ENCODE results near the gene CARD9.

CARD9 gene

DNA sequence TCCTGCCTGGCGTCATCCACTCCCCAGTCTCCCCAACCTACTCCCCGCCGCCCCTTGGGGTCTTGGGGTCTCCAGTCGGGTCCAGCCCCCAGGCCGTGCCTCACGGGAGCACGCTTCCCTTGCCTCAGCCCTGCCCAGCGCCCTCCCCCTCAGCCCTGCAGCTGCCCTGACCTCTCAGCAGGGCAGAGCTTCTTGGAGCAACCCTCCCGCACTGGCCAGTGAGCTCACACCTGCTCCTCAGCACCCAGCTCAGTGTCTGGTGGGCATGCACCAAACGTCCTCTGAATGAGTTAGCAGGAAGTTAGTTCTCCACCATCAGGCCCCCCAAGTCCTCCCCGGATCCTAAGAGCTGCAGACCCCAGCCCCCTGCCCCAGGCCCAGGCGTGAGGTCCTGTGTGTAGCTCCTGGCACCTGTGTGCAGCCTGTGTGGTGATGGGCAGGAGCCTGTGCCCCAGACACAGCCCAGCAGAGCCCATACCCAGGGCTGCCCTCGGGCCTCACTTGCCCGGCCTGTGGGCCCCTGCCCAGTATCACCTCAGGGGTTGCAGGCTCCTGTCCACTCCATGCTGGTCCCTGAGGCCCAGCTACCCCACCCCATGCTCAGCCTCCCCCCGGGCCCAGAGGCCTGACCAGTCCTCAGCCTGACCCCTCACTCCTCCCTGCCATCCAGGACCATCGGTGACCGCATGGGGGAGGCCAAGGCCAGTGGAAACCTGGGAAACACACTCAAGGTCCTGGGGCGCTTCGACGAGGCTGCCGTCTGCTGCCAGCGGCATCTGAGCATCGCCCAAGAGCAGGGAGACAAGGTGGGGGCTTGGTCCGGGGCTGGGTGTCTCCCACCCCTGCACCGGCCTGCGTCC is 37.9 kb downstream of the CARD9 start:
- no peak for DNase-seq (ENCODE audit: low spot score)

DNA sequence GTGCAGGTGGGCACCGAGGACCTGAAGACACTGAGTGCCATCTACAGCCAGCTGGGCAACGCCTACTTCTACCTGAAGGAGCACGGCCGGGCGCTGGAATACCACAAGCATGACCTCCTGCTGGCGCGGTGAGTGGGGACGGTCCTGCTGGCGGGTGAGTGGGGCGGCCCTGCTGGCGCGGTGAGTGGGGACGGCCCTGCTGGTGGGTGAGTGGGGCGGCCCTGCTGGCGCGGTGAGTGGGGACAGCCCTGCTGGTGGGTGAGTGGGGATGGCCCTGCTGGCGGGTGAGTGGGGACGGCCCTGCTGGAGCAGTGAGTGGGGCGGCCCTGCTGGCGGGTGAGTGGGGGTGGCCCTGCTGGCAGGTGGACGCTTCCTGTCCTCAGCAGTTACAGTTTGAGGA is 38.9 kb downstream of the CARD9 start:
- DNase-seq (ENCODE audit: low spot score): no peak

DNA sequence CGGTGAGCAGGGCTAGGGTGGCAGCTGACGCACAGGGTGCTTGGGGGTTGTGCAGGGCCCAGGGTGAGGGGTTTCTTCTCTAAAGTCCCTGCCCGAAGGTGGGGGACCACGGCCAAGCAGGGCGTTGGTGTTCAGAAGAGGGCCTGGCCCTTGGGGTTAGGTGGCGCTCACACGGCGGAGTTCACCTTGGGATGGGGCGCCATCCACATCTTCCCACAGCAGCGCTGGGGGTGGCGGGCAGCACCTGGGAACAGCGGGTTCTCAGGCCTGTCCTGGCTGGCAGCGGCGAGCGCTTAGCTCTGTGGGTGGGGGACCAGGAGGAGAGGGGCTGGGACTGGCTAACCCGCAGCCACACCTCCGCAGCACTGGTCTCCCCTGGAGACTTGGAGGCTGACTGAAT is 40.0 kb downstream of the CARD9 start:
- DNase-seq (ENCODE audit: low spot score): no peak

DNA sequence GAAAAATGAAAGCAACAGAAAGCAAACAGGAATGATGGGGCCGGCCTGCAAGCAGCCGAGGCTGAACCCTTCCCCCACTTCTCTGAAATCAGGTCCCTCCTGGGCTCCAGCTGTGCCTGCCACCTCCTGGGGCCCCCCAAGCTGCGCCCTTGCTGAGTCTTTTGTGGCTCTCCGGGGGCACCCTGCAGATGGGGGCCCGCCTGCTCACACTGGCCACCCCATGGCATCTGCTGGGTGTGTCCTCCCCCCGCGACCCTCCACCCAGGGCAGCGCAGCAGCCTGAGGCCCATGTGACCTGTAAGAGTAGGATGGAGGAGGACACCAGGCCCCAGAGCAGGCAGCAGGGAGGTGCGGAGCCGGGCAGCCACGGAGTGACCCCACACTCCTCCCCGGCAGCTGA is 40.4 kb downstream of the CARD9 start:
- no peak for DNase-seq (ENCODE audit: low spot score)

DNA sequence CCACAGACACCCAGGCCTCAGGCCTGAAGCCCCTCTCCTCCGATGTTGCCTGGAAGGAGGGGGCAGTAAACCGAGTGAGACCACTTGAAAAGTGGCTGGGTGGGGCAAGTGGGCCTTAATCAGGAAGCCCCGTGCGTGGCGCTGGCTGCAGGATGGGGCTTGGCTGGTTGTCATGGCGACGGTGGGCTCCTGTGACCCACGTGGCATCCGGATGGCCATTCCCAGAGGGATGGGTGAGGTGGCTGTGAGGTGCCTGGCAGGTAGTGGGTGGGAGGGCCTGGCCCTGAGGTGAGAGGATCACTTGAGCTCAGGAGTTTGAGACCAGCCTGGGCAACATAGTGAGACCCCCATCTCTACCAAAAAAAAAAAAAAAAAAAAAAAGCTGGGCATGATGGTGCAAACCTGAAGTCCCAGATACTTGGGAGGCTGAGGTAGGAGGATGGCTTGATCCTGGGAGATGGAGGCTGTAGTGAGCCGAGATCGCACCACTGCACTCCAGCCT is 40.9 kb downstream of the CARD9 start:
- DNase-seq (ENCODE audit: low spot score): no peak

DNA sequence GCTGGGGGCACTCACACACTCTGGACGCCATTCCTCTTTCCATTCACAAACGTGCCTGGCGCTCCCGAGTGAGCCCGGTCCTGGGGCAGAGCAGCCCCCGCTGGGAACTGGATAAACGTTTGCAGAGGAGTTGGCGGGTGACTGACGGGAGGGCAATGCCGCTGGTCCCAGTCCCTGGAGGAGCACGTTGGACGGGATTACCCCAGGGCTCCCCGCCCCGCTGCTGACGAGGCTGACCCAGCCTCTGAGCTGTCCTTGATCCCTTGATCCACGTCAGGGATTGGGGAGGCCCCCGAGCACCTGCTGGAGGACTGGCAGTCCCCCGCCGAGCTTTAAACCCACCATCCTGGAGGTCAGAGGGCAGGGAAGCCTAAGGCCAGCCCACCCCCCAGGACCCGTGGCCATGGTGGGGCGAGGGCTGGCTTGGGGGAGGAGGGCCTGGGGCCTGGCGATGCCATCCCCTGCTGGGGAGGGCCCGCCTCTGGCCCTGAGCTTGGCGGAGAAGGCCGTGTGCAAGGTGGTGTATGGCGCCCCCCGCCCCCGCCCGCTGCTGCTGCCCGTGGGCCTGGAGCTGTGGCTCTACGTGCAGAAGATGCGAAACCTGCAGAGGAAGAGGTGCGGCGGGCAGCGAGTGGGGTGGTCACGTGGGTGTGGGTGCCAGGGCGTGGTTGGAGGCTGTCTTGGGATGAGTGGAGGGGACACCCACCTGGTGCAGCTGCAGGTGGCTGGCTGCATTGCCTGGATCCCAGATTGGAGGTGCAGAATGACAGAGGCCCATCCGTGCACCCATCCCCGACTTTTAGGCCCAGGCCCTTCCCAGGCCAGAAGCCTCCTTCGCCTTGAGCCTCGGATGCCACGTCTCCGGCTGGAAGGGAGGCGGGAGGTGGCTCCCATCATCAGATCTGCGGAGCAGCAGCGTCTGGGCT is 41.6 kb downstream of the CARD9 start:
- DNase-seq (ENCODE audit: low spot score): no peak

DNA sequence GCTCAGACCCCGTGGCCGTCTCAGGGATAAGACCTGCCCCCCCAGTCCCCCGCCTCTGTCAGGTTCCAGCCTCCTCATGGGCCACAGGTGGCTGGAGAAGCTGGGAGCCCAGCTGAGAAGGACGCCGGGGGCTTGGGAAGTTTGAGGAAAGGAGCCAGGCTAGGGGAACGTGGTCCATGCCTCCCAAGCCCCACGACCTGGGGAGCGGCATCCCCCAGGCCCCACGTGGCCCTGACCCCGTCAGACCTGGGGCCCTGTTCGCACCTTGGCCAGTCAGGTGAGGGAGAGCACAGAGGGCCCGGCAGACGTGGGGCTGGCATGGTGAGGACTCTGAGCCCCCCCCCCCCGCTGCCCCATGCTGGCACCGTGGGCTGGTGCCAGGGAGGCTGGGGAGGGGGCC is 42.4 kb downstream of the CARD9 start:
- DNase-seq (ENCODE audit: low spot score): no peak

DNA sequence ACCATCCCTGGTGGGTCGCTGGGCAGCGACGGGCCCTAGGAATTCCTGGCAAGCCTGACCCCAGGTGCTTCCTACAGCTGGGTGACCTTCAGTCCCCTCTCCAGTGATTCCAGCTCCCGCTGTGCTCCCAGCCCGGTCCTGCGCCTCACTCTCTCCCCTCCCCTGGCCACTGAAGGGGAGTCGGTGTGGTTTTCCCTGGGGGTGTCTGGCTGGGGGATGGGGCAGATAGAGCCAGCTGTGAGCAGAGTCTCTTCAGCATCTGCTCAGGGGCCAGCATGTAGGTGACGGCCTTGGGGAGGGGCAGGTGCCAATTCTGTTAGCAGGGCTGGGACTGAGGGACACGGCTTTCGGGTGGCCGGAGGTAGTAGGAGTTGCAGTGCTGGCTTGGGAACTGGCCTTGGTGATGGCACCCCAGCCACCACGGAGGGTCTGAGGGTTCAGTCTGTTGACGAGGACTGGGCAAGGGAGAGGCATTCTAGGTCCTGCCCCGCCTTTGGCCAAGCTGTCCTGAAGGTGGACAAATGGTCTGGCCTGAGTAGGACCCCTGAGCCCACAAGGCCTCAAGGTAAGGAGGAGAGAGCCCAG is 43.0 kb downstream of the CARD9 start:
- no peak for DNase-seq (ENCODE audit: low spot score)

DNA sequence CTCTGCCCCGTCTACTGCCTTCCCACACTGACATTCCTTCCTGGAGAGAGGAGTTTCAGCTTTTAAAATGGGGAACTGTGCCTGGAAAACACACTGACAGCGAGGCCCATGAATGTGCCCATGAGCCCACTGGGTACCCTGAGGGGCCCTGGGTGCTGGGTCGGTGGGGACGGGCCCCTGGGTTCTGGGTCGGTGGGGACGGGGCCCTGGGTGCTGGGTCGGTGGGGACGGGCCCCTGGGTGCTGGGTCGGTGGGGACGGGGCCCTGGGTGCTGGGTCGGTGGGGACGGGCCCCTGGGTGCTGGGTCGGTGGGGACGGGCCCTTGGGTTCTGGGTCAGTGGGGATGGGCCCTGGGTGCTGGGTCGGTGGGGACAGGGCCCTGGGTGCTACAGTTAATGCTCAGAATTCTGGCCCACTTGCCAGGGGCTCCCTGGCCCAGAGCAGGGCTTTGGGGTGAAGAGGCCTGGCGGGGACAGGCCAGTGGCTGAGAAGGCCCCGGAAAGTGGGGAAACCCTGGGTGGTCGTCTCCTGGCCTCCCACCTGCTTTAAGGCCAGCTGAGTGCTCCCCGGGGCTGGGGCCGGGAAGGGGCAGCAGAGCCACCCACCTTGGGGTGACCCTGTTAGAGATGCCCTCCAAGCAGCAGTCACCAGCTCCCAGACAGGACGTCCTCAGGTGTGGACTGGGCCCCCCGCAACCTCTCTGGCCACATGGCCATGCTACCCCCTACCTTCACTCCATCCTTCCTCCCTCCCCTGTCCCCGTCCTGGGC is 43.6 kb downstream of the CARD9 start:
- no peak for DNase-seq (ENCODE audit: low spot score)

DNA sequence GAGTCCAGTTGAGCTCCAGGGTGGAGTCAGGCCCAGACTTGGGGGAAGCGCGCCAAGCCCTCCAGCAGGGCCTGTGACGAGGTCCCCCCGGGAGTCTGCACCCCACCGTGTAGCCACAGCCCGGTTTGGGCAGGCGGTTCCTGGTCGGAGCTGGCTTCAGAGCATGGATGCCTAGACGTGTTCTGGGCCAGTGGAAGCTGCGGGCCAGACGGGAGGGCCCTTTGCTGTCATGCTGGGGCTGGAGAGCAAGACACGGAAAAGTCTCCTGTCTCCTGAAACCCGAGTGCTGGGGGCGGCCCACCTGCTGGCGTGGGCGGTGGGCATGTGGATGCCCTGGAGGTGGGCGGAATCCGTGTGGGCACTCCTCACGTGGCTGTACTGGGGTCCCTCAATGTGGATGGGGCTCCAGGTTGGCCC is 44.2 kb downstream of the CARD9 start:
- no peak for DNase-seq (ENCODE audit: low spot score)

DNA sequence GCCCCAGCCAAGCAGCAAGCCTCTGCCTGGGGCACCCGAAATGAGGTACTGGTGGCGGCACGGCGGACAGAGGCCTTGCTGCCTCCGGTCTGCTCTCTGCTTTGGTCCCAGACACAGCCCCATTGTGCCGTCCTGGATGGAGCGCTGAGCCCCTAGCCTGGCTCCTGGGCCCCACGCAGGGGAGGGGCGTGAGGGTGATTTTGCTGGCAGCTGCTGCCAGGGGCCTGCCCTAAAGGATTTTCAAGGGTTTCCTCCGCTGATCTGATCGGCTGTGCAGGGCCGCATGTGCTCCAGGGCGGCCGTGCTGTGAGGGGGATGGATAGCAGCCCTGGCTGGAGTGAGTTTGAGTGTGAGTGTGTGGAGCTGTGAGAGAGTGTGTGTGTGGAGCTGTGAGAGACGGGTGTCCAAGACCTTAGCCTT is 44.8 kb downstream of the CARD9 start:
- DNase-seq (ENCODE audit: low spot score): no peak

DNA sequence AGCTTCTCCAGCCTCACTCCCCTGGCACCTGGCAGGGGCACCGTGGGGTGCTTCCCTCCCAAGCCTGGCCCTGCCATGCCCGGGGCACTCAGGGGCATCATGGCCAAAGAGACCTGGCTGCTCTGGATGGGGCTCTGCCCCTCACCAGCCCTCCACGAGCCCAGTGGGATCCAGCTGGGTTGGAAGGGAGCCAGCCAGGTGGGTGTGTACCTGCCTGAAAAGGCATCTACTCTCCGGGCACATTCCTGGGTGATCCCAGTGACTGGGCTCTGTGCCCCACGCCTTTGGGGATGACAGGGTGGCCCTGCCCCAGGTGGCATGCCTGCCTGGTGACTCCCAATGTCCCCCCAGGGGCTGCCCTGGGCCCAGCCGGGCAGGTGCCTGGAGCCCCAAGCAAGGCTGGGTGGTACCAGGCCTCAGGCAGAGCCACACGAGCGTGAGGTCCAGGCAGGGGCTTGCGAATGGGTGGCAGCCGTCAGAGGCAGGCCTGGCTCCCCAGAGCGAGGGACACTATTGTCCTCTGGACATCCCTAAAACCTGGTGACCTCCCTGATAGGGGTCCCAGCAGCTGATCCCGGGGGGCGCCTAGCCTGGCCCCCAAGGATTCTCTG is 45.4 kb downstream of the CARD9 start:
- no peak for DNase-seq (ENCODE audit: low spot score)

DNA sequence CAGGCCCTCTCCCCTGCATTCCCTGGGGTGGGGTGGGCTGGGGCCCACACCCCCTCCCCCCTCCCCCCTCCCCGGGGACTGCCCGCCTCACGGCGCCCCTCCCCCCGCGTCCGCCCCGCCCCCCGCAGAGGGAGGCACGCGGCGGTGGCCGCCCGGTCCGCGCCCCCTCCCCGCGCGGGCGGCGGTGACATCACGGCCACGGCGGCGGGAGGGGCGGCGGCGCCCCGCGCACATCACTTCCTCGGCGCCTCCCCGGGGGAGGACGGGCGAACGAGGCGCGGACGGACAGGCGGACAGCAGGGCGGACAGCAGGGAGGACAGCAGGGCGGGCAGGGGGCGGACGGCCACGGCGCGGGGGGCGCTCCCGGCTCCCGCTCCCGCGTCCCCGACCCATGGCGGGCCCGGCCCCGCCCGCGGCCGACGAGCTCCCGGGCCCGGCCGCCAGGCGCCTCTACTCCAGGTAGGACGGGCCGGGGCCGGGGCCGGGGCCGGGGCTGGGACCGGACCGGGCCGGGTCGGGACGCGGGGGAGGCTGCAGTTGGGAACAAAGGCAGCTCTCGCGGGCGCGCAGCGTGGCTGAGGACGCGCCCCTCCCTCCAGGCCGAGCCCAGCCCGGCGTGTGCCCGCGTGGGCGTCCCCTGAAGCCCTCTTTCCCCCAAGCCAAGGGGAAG is 46.0 kb downstream of the CARD9 start, which contains the start of gene GPSM1:
TSS of gene GPSM1 (plus strand) at position 236 of the 671 bp plus-strand sequence. CDS start at position 393, 157 bp downstream.
- DNase-seq (ENCODE audit: low spot score): no peak

DNA sequence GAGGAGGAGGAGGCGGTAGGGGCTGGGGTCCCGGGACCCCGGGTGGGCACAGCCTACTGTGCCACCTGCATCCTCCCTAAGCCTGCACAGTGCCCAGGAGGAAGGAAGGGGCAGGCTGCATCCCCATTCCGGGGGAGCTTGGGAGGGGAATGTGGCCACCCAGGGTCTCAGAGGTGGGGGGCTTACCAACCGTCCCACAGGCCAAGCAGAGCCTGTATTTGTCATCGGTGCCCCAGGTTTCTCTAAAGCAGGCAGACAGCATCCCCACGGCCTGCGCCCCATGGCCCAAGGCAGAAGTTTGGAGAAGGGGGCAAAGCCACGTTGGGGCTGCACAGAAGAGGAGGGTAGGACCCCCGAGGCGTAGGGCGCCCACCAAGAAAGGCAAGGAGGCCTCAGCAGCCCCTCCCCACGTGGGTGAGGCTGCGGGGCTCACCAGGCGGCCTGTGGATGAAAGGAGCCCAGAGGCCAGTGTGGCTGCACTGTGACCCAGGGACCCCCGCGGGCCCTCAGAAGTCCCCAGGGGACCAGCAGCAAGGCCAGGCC is 46.6 kb downstream of the CARD9 start:
- no peak for DNase-seq (ENCODE audit: low spot score)

DNA sequence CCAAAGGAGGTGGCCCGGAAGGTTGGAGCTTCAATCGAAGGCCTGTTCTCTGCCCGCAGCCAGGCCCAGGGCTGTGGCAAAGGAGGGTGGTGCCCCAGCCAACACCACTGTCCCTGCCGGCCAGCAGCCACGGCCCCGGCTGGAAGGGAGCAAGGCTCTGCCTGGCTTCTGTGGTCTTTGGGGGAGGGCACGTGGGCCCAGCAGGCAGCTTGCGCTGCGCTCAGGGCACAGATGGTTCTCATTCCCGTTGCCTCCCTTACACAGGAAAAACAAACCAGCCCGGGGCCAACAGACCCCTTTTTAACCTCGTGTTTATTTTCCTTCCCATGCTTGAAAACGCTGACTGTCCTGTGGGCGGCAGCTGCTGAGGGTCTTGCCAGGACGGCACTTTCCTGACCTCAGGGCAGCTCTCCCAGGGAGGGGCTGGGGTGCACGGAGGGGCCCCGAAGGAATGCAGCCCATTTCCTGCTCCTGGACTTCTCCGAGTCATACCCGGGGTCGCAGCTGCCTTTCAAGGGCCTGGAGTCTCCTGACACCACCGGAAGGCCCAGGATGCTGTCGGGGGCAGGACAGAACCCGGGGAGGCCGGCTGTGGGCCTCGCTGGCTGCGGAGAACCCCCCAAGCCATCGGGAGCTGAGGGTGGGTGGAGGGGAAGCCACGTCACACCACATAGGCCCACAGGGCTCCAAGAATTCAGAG is 47.3 kb downstream of the CARD9 start:
- DNase-seq (ENCODE audit: low spot score): no peak

DNA sequence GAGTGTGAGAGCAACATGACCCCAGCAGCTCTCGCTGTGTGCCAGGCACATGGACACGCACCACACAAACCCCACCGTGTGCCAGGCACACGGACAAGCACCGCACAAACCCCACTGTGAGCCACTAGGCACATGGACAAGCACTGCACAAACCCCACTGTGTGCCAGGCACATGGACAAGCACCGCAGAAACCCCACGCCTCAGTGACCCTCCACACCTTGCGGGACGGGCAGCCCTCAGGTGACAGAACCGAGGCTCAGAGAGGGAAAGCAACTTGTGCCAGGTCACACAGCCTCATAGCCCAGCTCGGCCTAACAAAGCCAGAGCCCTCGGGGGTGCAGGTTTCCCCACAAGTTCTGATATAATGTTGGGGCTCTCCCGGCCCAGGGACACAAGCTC is 48.1 kb downstream of the CARD9 start:
- DNase-seq (ENCODE audit: low spot score): no peak

DNA sequence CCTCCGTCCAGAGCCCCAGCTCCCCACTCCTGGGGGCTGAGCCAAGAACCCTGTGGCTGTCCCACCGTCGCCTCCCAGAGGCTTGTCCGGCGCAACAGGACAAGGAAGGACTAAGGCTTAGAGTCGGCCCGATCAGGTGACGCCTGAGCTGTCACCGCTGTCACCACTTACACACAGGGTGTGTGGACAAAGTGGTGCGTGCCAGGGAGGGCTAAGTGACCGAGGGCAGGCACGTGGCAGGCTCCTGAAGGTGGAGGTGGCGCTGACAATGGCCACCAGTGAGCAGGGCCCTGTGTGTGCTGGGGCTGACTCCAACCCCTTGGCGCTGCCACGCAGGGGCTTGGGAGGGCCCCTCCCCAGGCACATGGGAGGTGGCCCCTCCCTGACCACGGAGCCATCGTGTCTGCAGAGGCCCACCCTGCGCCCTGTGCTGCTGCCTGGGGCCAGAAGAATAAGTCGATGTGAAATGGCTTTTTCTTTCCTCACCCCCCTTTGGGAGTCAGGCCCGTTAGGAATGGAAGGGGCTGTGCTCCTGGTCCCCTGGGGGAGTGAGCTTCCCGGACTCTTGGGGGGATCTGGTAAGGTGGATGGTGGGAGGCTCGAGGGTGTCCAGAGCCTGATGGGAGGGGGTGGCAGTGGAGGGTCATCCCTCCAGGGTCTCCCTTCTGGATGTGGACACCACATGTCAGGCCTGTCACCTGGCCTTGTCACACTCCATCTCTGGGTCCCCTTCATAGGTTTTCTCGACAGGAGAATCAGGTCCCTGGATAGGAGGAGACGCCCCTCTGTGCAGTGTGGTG is 48.8 kb downstream of the CARD9 start:
- DNase-seq (ENCODE audit: low spot score): no peak

DNA sequence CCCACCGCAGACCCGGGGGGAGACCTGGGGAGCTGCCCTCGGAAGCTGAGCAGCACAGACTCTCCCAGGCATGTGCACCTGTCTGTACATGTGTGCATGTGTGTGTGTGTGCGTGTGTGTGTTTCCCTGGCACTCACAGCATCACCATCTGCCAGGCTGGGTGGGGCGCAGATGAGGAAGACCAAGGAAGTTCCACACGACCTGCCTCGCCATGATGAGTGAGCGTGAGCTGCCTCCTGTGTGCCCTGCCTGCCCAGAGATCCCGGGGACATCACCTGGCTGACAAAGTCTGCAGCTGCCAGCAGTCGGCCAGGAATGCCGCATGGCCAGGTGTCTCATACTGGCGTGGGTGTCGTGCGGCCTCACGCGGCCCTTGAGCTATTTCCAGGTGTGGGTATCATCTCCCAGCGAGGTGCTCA is 50.1 kb downstream of the CARD9 start:
- DNase-seq (ENCODE audit: low spot score): no peak

All from left forelimb (tissue), 1 donor.